Omental fat pad (tissue), 4 donors: ENCODE data around the gene POU6F2. TPM values are rescaled to one million over a fixed set of nuclear protein-coding genes. Genes with fewer than 3 reads are reported as not detected.

Experiments
- ATAC-seq: fragments of 150-250 bp; one replicate; pipeline ENCODE4 v1.9.1; 2016; ENCODE audit warnings: mild to moderate bottlenecking, moderate library complexity; ENCODE audit not compliant: low FRiP score
- DNase-seq: peaks from one replicate; pipeline ENCODE4 v3.0.0-alpha.2; 2019; ENCODE audit warnings: low spot score
- CTCF ChIP-seq, 3 donors: fragments of 450-650 bp; IDR thresholded peaks; one replicate each; pipeline ENCODE4 v1.5.1; 2016 to 2017; ENCODE audit warnings: antibody characterized with exemption in 3 of 3, mild to moderate bottlenecking in 3 of 3, moderate library complexity in 2 of 3
- total RNA-seq, 4 donors: library from RNA; depleted of rRNA; stranded (reverse); fragments of >200 nt; gene quantifications; one replicate each; pipeline ENCODE4 v1.1.0, GENCODE V29; 2016

POU6F2 gene
- total RNA-seq, 4 donors from 2014 or later: 0.12 to 0.56 (median 0.37) TPM; not detected in 1

DNA sequence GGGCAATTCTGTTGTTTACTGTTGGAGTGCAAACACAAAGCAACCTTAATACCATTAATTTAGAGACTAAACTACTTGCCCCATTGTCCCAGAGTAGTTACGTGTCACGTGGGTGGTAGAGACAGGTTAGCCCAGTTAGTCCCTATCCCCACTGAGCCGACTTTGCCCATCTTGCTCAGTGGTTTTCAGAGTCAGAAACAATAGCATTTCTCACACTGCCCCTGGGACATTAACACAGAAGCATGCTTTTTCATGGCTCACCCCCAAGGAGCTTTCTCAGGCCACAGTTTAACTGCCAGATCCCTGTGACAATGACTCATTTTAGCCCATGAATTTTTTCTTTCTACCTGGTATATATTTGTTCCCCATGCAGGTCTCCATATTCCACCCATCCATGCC lies 271.0 kb downstream of the POU6F2 start:
- no peak for TF ChIP-seq CTCF (IDR thresholded peaks at IDR 0.05)
- ATAC-seq (no peak), DNase-seq (no peak)

GRCh38 chr7:39249635-39250152 lies 272.0 kb downstream of the POU6F2 start:
- DNase-seq: no peak
- no peak for ATAC-seq
- TF ChIP-seq CTCF (IDR thresholded peaks at IDR 0.05): no peak

- DNase-seq: no peak
- ATAC-seq: peak; percentile 57
- TF ChIP-seq CTCF (IDR thresholded peaks at IDR 0.05): no peak
Observed at GRCh38 chr7:39252916-39253315, 275.2 kb downstream of the POU6F2 start.

DNA sequence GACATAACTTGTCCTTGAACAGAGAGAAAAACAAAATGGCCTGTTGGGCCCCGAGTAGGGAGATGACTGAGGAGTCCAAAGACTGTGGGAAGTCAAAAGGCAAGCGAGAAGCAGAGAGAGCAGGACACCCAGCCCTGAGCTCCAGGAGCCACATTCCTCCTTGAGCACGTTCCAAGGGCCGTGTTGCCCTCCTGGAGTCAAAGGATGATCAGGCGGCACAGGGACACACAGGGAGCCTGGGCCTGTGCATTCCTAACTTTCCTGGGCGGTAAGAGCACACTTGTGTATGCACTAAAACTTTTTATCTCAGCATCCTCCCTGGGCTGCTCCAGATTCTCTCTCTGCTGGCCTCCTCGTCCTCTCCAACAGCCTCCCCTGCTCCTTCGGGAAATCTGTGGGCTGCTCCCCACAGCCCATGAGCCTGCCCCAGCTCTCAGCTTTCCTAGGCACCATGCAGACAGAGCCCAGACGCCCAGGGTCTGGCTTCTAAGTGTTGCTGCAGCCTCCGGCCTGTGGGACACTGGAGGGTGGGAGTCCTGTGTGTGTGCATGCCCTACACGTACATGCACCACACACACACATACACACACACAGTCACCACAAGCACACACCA lies 281.8 kb downstream of the POU6F2 start:
- DNase-seq (no peak), ATAC-seq (no peak)

GRCh38 chr7:39260279-39260844 lies 282.7 kb downstream of the POU6F2 start:
- no peak for TF ChIP-seq CTCF (IDR thresholded peaks at IDR 0.05)
- DNase-seq (no peak), ATAC-seq (no peak)

More for the DNA sequence above, 281.8 kb downstream of the POU6F2 start:
- no peak for TF ChIP-seq CTCF (IDR thresholded peaks at IDR 0.05)

- ATAC-seq: no peak
- TF ChIP-seq CTCF (IDR thresholded peaks at IDR 0.05): no peak
- no peak for DNase-seq
Observed at GRCh38 chr7:39261771-39262170, 284.1 kb downstream of the POU6F2 start.
